Stimulated activated CD4-positive, alpha-beta T cell treated with anti-CD3 and anti-CD28 coated beads, Interleukin-2, amount 100 ng/mL, for 4 hours (primary cell): Measurements from ENCODE around the gene ILRUN.
"Not testable (repeated sequence)": the region's sequence is repeated elsewhere in the genome, so short reads cannot be mapped to it uniquely, and the experiment has no call there.

ENCODE experiments used
- DNase-seq: peaks from one replicate; pipeline ENCODE4 v3.0.0-alpha.2; 2020; ENCODE audit warnings: low read depth

ILRUN gene

GRCh38 chr6:34696739-34697543 lies at the start of gene ILRUN:
Gene ILRUN (minus strand): TSS chr6:34696767. CDS start chr6:34696603, 164 bp downstream.
- peak; percentile 95 for DNase-seq

GRCh38 chr6:34745277-34746103 lies 48.9 kb upstream of the ILRUN start:
- no peak for DNase-seq

- DNase-seq: not testable (repeated sequence)
These were observed 47.7 kb upstream of the ILRUN start for GRCh38 chr6:34744294-34744647.

- DNase-seq: no peak
These were observed 47.2 kb upstream of the ILRUN start for GRCh38 chr6:34743625-34744293.

- no peak for DNase-seq
These were observed 45.5 kb upstream of the ILRUN start for GRCh38 chr6:34742094-34742493.

- no peak for DNase-seq
These were observed 40.3 kb upstream of the ILRUN start for GRCh38 chr6:34736823-34737222.

- no peak for DNase-seq
These were observed 35.0 kb upstream of the ILRUN start for GRCh38 chr6:34731393-34732060.

- DNase-seq: no peak
These were observed 33.3 kb upstream of the ILRUN start for GRCh38 chr6:34729631-34730470.

GRCh38 chr6:34726055-34726454 lies 29.5 kb upstream of the ILRUN start:
- no peak for DNase-seq

- DNase-seq: no peak
These were observed 26.6 kb upstream of the ILRUN start for GRCh38 chr6:34723203-34723602.

GRCh38 chr6:34722451-34722850 lies 25.9 kb upstream of the ILRUN start:
- no peak for DNase-seq

- not testable (repeated sequence) for DNase-seq
These were observed 23.6 kb upstream of the ILRUN start for GRCh38 chr6:34720160-34720559.

- DNase-seq: not testable (repeated sequence)
These were observed 23.1 kb upstream of the ILRUN start for GRCh38 chr6:34719646-34720045.

GRCh38 chr6:34718976-34719375 lies 22.4 kb upstream of the ILRUN start:
- no peak for DNase-seq

- DNase-seq: no peak
These were observed 20.9 kb upstream of the ILRUN start for GRCh38 chr6:34717466-34717865.

GRCh38 chr6:34714663-34715062 lies 18.1 kb upstream of the ILRUN start:
- DNase-seq: no peak

GRCh38 chr6:34712881-34713280 lies 16.3 kb upstream of the ILRUN start:
- DNase-seq: not testable (repeated sequence)

GRCh38 chr6:34709386-34709785 lies 12.8 kb upstream of the ILRUN start:
- no peak for DNase-seq

- no peak for DNase-seq
These were observed 8.7 kb upstream of the ILRUN start for GRCh38 chr6:34705241-34705640.

GRCh38 chr6:34701199-34701598 lies 4.6 kb upstream of the ILRUN start:
- no peak for DNase-seq

GRCh38 chr6:34697904-34698559 lies 1.5 kb upstream of the ILRUN start:
- no peak for DNase-seq
